Ishikawa (cell line): Measurements from ENCODE around the gene NBAS.

Experiments
- EP300 ChIP-seq: IDR thresholded peaks from 2 replicates; pipeline ENCODE4 v1.6.1; 2012; ENCODE audit warnings: borderline replicate concordance
- MAX ChIP-seq: IDR thresholded peaks from 2 replicates; pipeline ENCODE4 v1.6.1; 2012
- TAF1 ChIP-seq: IDR thresholded peaks from 2 replicates; pipeline ENCODE4 v1.6.1; 2012; ENCODE audit warnings: low read depth, mild to moderate bottlenecking
- TF ChIP-seq, protein P1 (sequence below): IDR thresholded peaks from 2 replicates; pipeline ENCODE4 v1.6.1; 2012

GRCh38 chr2:15539999-15540398 is 21.1 kb downstream of the NBAS start:
- no peak for TF ChIP-seq MAX
- TF ChIP-seq EP300: no peak
- TF ChIP-seq, protein P1, sequence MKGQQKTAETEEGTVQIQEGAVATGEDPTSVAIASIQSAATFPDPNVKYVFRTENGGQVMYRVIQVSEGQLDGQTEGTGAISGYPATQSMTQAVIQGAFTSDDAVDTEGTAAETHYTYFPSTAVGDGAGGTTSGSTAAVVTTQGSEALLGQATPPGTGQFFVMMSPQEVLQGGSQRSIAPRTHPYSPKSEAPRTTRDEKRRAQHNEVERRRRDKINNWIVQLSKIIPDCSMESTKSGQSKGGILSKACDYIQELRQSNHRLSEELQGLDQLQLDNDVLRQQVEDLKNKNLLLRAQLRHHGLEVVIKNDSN: no peak
- no peak for TF ChIP-seq TAF1
